Stimulated activated CD8-positive, alpha-beta memory T cell treated with anti-CD3 and anti-CD28 coated beads, Interleukin-15, amount 100 ng/mL, for 48 hours (primary cell): ENCODE results near the gene GPR39.

Experiments
- DNase-seq, 2 donors: peaks; one replicate each; pipeline ENCODE4 v3.0.0-alpha.2; 2020; ENCODE audit warnings: low read depth in 2 of 2

GPR39 gene

DNA sequence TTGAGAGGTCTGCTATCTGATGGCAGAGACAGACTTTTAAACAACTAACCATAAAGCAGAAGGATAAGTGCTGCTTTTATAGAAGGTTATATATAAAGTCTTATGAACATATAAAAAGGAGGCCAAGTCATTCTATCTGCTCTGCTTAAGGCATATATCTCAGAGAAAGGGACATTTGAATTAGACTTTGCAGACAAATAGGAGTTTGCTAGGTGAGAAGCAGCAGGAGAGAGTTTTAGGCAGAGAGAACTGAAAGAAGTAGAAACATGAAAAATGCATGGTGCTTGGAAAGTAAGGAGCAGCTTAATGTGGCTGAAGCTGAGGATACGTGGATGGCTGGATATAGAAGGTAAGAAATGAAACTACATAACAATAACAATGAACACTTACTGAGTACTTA, 188.0 kb downstream of the GPR39 start:
- no peak for DNase-seq

DNA sequence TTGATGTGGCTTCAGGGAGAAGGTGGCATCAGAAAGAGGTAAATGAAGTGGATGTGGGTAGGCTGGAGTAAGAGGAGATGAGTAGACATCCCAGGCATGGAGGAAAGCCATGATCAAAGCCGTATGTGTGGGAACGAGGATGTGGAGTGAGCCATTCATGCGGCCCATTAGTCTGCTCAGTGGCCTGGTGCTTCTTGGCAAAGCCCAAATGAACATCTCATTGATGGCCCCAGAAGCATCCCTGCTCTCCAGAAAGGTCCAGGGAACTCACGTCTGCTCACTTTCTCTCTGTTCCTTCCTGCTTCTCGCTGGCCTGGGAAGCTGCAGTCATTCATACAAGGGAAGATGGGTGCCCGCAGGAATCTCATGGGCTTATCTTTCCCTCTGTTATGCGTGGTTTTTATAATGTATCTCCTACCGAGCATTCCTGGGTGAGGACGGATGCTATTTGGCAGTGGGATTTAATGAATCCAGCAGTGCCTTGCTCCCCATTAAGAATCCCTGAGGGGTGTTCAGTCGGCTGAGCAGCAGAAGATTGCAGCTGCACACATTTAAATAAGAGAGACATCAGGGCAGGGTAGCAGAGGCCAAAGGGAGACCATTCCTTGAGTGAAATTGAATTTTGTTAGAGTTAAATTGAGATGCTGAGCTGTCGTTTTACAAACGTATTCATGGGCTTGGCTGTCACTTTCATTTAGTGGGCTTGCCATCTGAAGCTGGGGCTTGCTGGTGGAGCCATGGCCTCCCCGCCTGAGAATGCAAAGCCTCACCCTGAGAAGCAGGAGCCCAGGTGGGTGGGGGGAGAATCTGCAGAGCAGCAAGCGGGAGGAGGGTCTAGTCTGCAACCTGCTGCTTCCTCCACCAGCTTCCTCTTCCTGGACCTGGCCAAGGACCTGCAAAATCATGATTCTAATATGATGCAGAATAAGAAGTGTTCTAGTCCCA, 188.9 kb downstream of the GPR39 start:
- DNase-seq, result no peak

DNA sequence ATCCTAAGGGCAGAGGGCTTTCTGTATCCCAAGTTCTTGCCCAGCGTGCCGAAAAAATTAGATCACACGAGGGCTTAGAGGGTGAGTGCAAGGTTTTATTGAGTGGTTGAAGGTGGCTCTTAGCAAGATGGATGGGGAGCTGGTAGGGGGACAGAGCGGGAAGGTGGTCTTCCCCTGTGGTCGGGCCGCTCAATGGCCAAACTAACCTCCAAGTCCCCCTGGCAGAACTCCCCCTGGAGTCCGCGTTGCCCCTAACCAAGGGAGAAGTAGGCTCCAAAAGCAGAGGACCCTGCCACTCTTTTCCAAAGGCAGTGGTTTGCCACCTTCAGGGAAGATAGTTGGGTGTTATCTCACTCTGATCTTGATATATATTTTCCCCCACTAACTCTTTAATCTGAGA, 190.0 kb downstream of the GPR39 start:
- no peak for DNase-seq

DNA sequence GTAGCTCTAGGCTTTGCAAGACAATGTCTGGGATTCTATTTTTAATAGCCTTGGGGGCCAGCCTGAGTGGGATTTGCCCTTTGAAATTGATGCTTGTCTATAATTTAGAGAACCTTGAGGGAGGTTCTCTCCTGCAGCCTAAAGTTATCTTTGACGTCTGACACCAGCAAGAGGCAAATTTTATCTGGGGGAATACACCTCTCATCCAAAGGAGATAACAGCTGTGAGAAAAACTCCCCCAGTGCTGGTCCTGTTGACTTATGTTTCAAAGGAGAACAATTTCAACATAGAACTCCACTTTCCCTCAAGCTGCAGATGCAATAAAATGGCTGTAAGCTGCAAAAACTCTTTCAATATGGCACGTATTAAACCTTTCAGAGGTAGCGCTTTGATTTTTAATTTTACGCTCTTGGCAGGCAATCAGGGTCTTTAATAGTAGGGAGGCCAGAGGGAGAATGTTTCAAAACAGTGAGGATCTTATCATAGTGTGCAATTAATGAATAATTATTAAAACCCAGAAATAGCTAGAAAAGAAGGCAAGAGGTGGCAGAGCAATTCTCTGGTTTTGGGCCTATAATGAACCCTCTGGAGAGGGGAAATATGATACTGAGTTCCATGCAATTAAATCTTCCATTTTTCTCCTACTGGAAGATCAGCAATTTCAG, 191.0 kb downstream of the GPR39 start:
- DNase-seq, result no peak

DNA sequence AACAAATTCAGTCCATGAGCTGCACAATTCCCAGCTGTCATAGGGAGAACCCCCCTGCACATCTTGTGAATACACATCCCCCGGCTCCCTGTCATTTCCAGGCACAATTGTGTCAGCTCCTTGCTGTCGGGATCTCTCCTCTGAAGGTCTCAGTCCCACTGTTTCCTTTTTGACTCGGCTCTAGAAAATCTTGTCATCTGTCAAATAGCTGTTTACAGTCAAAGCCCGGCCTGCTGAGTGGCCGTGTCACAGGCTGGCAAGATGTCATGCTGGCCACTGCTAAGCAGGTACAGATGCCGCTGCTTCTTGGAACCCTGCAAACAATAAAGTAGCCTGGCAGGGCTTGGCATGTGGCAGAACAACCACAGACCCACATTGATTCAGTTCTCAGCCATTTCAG, 191.7 kb downstream of the GPR39 start:
- no peak for DNase-seq

DNA sequence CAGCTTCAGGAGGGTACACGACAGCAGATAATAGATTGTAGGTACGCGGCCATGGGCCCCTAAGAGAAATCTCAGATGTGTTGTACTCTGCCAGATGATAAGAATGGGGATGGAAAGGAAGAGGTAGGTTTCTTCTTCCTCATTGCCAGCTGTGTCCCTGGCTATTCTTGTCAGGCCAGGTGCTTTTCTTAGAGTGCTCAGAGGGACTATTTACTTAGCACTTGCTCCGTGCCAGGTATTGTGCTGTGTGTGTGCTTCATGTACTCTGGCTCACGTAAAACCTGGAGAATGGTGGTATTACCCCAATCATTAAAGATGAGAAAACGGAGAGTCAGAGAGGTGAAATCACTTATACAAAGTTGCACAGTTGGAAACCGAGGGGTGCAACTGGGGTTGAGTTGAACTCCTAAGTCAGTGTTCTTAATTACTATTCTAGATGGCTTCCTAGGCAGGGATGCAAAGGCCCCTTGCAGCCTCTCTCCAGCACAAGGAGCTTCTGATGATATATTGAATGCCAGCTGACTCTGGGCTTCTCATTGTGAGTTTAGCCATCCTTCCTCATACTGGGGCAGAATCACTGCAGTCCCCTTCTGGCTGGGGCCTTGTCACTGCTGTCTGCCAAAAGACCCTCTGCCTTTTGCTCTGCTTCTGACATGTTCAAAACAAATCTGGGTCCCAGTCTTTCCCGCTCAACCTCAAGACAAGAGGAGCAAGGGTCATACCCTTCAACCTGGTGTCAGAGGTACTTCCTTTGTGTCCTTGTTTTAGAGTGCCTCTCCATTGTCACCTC, 192.7 kb downstream of the GPR39 start:
- DNase-seq, result no peak

DNA sequence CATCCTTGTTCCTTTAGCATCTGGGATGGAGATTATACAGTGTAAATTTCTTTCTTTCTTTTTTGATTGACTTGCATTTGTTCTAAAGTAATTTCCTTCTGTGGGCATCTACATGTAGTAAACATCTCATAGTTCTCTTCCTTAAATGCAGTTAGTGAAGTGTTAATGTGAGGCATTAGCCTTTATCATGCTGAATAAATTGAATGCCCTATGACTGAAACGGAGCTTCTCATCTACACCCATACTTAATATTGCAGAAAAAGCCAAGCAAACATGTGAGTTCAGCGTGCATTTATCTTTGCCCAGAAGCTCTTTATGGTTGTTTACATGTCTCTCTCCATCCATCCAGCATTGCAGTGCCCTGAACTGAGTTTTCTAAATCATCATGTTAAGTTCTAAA, 195.1 kb downstream of the GPR39 start:
- DNase-seq, result no peak

DNA sequence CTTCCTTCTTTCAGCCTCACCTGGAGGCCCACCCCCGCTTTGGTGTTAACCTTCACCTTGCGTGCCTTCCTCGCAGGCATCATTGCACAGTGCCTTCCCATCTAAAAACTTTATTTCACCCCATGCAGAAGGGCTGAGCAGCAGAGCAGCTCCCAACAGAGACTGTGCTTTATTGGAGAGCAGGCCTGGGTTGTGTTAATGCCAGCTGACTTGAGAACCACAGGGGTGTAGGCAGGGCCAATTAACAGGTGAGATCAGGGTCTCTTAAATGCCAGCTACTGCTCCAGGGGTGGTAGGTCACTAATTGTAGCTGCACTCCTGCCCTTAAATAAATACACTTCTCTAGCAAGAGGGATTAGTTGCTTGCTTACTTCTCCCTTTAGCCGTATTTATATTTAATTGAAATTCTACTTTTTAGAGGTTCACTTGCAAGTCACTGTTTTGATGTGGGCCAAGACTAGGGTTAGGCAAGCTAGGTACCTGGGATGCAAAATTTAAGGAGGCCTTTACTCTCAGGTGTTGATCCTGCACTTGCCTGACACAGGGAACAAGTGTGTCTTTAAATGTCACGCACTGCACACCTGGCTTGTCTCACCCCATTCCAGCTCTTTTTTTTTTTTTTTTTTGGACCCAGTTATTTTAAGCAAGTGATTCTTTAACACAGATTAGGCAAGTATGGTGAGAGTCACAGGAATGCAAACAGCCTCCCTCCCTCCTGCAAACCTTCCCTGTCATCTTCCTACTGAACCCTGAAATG, 198.9 kb downstream of the GPR39 start:
- DNase-seq, result no peak

DNA sequence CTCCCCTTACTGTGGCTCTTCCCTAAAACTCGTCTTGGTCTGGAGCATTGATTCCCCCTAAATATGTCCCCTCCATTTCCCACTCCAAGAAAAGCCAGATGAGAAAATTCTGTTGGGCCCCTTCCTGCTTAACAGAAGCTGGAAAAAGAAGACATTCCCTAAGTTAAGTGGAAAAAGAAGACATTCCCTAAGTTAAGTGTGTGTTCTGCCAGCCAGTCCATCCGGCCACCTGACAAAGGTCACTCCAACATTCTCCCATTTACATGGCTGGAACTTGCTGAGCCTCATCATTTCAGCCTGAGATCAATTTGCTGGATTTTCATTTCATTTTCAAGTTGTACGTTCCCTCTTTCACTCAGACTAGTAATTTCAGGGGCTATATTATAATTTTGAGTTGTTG, 201.4 kb downstream of the GPR39 start:
- no peak for DNase-seq

DNA sequence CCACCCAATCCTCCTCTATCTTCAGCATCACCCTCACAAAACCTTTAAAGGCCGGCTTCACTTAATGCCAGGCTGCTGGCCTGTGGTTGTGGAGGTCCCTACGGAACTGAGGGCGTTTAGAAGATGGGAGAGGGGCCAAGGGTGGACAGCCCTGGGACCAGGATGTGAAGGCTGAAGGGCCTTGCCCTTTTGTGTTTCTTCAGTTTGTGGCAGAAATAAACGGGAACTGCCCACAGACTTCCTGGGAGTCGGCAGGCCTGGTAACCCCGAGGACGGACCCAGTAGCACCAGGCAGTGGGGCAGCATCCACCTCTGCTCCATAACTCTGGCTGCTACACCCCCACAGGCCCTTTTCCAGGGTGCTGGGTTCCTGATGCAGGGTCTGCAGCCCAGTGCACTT, 202.1 kb downstream of the GPR39 start:
- DNase-seq, result no peak

DNA sequence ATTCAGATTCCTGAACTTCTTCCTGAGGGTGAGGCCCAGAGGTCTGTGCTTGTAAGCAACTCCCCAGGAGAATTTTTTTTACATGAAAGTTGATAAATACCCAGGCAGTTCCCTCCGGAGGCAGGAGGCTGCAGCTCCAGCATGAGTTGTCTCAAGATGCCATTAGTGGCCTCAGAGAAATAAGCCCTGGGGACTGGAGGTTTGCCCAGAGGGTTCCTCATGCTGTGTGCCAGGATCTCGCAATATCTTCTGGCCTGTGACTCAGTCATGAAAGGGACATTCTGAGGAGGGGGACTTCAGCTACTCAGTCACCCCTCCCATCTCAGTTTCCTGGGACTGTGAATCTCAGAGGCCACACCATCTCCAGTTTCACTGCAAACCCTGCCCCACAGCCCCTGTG, 203.5 kb downstream of the GPR39 start:
- DNase-seq, result no peak

DNA sequence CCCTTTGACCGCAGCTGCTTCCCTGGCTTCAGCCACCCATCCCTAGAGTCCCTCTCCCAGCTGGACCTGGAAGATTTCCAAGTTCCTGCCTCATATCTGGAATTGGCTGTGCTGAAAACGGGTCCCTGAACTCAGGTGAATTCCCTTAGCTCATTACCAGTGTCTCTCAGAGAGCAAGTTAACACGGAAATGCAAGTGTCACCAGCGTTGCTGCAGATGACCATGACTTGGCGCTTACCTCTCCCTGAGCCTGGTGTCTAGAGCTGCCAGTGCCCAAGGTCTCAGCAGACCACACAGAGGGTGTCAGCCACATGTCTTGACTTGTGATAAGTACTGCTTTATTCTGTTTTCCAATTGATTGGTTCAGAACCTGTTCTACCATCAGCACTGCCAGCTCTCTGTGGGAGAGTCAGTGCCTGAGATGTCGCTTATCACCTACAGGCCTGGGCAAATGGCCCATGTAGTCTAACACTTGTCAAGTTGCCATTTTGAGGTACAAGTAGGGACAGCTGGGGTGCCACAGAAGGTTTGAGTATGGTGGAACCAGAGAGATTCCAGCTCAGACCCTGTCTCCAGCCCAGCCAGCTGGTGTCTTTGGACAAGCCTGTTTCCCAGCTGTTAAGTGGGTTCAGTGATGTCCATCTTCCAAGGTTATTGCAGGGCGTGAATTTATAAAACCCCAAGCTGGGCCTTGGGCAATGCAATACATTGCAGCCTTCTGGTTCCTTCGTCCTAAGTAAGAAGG, 204.7 kb downstream of the GPR39 start:
- DNase-seq, result no peak

DNA sequence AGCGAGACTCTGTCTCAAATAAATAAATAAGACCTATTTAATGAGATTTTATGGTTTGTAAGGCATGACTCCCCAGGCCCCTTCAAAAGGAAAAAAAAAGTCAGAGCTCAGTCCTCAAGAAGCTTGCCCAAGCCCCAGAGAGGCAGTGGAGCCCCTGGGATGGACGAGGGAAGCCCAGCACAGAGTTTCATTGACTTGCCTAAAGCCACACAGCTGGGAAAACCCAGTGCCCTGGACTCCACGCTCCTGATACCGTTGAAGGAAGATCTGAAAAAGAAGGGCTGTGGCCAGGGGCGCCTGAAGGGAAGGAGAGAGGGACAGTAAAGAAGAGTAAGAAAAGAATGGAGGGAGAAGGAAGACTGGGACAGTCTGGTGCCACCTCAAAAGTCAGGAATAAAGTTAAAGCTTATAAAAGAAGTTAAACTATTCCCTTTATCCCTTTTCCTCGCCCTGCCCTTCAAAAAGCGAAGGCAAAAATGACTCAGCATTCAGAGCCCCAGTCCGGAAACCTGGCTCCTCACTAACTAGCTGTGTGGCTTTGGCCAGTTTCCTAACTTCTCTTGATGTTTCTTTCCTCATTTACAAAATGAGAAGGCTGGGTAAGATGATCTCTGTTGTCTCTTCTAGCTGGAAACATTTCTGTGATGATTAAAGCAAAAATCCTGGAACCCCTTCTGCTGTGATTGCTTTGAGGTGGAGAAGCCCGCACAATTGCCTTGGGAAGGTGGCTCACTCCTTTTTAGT, 206.7 kb downstream of the GPR39 start:
- DNase-seq, result no peak

DNA sequence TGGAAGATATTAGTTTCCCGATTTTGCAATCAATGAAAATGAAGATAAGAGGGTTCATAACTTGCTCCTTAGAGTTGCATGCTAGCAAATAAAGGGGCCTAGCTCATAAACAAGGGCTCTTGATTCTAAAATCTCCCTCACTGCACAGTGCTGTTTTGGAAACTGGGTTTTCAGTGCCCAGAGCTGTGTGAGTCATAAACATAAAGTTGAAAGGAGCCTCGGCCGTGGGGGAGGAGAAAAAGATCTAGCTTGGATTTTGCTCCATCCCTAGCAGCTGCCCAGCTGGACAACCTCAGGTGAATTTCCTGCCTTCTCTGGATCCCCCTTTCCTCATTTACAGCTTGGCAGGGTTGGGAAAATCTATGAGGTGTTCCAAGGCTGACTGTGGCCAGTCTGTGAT, 210.9 kb downstream of the GPR39 start:
- DNase-seq, result no peak

DNA sequence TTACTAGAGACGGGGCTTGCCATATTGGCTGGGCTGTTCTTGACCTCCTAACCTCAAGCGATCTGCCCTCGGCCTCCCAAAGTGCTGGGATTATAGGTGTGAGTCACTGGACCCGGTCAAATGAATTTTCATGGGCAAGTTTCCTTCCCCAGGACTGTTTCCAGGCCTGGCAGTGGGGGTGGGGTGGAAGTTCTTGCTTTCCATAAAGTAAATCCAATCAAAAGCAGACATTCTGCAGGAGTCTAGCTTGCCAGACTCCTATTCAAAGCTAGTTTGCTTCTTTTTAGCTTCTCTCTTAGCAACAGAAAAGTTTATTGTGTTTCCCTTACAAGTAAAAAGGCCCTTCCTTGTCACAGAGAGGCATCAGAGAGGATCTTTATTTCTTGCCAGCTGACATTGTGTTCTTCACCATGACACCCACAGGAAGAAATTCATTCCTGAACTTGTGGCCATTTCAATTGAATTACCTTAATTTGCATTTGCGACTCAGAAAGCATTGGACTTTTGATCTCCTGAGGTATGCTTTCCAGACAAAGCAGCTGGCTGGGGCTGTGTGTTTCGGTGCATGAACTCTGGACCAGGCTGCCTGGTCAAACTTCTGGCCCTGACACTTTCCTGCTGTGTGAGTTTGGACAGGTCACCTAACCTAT, 215.5 kb downstream of the GPR39 start:
- DNase-seq, result no peak

DNA sequence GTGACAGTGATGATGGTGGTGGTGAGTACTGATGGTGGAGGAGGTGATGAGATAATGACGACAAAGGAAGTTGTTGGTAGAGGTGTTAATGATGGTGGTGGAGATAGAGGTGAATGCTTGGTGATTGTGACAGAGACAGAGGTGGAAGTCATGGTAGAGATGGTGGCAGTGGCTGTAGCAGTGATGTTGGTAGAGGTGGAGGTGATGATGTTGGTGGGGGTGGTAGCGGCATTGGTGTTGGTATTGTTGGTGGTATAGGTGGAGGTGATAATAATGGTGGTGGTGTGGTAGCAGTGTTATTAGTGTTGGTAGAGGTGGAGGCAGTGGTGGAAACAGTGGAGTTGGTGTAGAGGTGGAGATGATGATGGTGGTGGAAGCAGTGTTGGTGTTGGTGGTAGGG, 217.0 kb downstream of the GPR39 start:
- no peak for DNase-seq

DNA sequence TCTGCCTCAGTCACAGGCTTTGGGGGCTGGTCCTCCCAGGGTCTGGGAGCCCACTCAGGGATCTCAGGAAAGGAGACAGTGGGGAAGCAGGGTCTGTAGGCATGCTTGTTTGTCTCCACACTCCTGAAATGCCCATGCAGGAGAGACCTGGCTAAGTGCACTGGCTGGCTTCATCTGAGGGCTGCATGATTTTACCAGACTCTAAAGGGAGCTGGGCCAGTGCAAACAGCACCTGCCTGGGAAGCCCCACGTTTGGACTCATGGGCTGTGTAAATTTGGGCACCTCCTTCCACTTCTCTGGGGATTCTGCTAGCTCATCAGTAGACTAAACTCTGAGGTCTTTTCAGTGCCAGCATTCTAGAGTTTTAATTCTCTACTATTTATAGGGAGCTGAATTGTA, 219.7 kb downstream of the GPR39 start:
- no peak for DNase-seq

DNA sequence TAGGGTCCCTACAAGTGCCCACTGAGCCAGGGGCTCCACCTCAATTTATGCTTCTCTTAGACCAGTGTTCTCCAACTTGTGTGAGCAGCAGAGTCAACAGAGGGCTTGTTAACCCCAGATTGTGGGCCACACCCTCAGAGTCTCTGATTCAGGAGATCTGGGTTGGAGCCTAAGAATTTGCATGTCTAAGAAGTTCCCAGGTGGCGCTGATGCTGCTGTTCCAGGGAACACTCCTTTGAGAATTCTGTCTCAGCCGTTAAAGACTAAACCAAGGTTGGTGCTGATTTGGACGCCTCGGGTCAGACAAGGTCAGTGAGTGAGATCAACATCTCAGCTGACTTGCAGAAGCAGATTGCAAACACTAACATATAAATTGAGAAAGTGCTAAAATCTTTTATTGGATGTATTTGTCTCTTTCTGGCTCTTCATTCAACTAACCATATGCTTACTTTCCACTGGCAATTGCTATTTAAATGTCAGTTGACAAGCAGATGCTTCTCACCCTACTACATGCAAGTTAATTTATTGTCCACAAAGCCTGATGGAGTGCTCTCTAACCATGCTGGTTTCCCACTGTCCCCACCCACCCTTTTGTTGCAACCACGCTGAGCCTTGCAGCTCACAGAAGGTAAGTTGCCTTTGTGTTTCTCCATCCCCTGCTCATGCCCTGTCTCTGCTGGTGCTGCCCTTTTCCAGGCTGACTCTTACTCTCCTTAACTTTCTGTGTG, 221.9 kb downstream of the GPR39 start:
- DNase-seq, result no peak

DNA sequence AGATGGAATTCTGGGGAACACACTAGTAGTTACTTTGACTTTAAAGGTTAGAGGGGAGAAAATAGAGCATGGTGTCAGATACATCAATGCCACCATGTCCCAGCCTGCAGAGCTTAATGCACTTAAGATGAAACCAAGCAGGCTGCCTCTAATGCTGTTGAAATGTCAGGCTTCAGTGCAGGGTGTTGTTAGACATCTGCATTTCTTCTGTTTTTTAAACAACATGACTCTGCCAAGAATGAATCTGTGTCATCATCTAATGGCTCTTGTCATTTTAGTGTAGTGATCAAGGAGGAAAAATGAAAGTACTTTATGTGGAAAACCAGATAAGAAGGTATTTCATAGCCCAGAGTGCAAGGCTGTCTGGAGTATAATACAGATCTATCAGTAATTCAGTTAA, 223.5 kb downstream of the GPR39 start:
- DNase-seq, result no peak
